Loucy (cell line): ENCODE measurements around the gene ZBTB24.

Experiments
- H2AFZ ChIP-seq: fragments of 200-600 bp; sonication (generic); 2 replicates; pipeline ENCODE4 v1.6.0; 2016; ENCODE audit warnings: antibody characterized with exemption, mild to moderate bottlenecking, low read length, moderate library complexity
- H3F3A ChIP-seq: fragments of 200-600 bp; 2 replicates; pipeline ENCODE4 v1.6.0; 2016; ENCODE audit warnings: antibody characterized with exemption, low read depth, mild to moderate bottlenecking
- H3K27me3 ChIP-seq: fragments of 200-600 bp; sonication (generic); 2 replicates; pipeline ENCODE4 v1.6.1; 2014; ENCODE audit warnings: low read length, mild to moderate bottlenecking; ENCODE audit not compliant: insufficient read depth, poor library complexity, severe bottlenecking
- H3K36me3 ChIP-seq: fragments of 200-600 bp; sonication (generic); 2 replicates; pipeline ENCODE4 v1.6.1; 2016; ENCODE audit warnings: low read length; ENCODE audit not compliant: insufficient read depth
- H3K4me1 ChIP-seq: fragments of 200-600 bp; sonication (generic); 2 replicates; pipeline ENCODE4 v1.5.1; 2014; ENCODE audit warnings: low read length, mild to moderate bottlenecking; ENCODE audit not compliant: insufficient read depth, poor library complexity, severe bottlenecking
- H3K4me2 ChIP-seq: fragments of 200-600 bp; sonication (generic); 2 replicates; pipeline ENCODE4 v1.6.0; 2014; ENCODE audit warnings: antibody characterized with exemption, low read length, low read depth, mild to moderate bottlenecking; ENCODE audit not compliant: poor library complexity, severe bottlenecking
- H3K4me3 ChIP-seq: fragments of 200-600 bp; sonication (generic); 2 replicates; pipeline ENCODE4 v1.5.1; 2014; ENCODE audit warnings: low read length, mild to moderate bottlenecking, mixed read lengths; ENCODE audit not compliant: poor library complexity, severe bottlenecking
- H3K79me2 ChIP-seq: fragments of 200-600 bp; sonication (generic); 2 replicates; pipeline ENCODE4 v1.6.1; 2014; ENCODE audit warnings: low read length; ENCODE audit not compliant: insufficient read depth
- H3K9ac ChIP-seq: fragments of 200-600 bp; sonication (generic); 2 replicates; pipeline ENCODE4 v1.6.0; 2014; ENCODE audit warnings: mild to moderate bottlenecking, low read depth, low read length, moderate library complexity; ENCODE audit not compliant: poor library complexity, severe bottlenecking
- H3K9me2 ChIP-seq: fragments of 200-600 bp; sonication (generic); replicated peaks from 2 replicates; pipeline ENCODE4 v1.6.1; 2016; ENCODE audit warnings: low read depth, low read length, mixed read lengths
- H3K9me3 ChIP-seq: fragments of 200-600 bp; sonication (generic); 2 replicates; pipeline ENCODE4 v1.6.1; 2014; ENCODE audit warnings: mild to moderate bottlenecking, antibody characterized with exemption, low read length, low read depth; ENCODE audit not compliant: insufficient read depth
- H4K20me1 ChIP-seq: fragments of 200-600 bp; sonication (generic); 2 replicates; pipeline ENCODE4 v1.6.0; 2014; ENCODE audit warnings: antibody characterized with exemption, low read length, mild to moderate bottlenecking; ENCODE audit not compliant: insufficient read depth, poor library complexity, severe bottlenecking
- EZH2phosphoT487 ChIP-seq: fragments of 200-600 bp; IDR thresholded peaks from 2 replicates; pipeline ENCODE4 v1.6.1; 2018; ENCODE audit warnings: antibody characterized with exemption, mild to moderate bottlenecking, moderate library complexity, borderline replicate concordance
- TF ChIP-seq, protein P1 (sequence below): fragments of 200-600 bp; sonication (generic); conservative IDR thresholded peaks from 2 replicates; pipeline ENCODE4 v1.5.1; 2014; ENCODE audit warnings: mild to moderate bottlenecking, antibody characterized with exemption, low read length

Gene ZBTB24

DNA sequence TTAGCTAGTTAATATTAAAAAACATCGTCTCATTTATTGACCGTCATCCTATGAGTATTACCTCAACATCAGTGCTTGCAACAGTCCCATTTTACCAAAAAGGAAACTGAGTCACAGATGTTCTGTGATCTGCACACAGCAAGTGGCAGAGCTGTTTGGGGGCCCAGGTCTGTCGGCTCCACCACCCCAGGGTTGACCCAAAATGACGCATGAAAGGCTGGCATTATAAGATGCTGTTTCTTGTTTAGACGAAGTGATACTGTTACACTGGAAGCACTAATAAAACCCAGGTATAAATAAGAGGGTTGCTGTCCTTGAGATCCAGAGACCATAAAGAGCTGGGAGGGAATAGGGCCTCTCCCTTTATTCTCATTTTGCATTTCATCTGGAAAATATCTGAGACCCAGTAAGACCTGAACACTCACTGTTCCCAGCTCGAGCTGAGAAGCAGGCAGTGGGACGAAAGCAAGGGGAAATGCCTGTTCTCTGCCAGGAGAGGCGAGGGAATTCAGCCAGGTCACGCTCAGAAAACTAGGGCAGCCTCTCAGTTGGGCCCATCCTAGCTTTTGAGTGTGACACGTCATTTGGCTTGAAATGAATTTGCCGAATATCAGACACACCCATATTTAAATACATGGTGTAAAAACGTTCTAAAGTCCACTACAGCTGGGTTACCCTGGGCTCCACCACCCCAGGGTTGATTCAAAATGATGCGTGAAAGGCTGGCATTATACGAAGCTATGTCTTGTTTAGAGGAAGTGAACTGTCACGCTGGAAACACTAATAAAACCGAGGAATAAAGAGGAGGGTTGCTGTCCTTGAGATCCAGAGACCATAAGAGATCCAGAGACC lies 26.1 kb downstream of the ZBTB24 start:
- Histone ChIP-seq H3K4me3 (peak overlapping the region; percentile 89), H2AFZ (no peak overlapping the region), H3K4me2 (peak overlapping the region; percentile 88), H3F3A (peaks cover 12% of the 10 kb centered on the region; the same call in 1 of the 2 replicates), H4K20me1 (peaks cover 6% of the 10 kb centered on the region), H3K27me3 (no peaks in the 10 kb centered on the region), H3K79me2 (peaks cover 34% of the 10 kb centered on the region), H3K4me1 (peaks cover 52% of the 10 kb centered on the region), H3K9me3 (no peaks in the 10 kb centered on the region), H3K36me3 (peaks cover 15% of the 10 kb centered on the region; the same call in 1 of the 2 replicates), H3K9me2 (no peaks in the 10 kb centered on the region), H3K9ac (peak overlapping the region; percentile 97)
- TF ChIP-seq EZH2phosphoT487, result no peak

DNA sequence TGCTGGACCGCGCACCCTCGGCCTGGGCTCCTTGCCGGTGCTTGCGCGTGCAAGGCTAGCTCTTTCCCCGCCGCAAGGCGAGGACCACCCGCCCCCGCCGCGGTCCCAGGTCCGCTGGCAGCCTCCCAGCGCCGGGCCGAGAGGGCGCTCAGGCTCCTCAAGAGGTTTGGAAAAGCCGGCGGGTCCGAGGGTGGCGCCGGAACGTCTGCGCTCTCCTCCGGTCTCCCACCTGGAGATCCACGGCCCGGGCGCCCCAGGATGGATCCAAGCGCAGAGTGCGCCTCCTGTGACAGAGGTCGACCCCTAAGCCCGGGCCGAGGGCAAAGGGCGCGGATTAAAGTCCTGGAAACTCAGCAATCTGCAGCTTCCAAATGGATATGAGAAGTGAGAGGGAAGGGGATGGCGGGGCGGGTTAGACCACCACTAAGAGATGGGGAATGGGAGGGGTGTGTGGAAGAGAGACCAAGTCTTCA lies 26.9 kb downstream of the ZBTB24 start:
- no peaks in the 10 kb centered on the region for H3K9me3 ChIP-seq
- H3K9ac ChIP-seq, result peak overlapping the region; percentile 97
- peaks cover 6% of the 10 kb centered on the region for H4K20me1 ChIP-seq
- peak overlapping the region; percentile 78 for H2AFZ ChIP-seq
- H3F3A ChIP-seq, result peaks cover 12% of the 10 kb centered on the region; the same call in 1 of the 2 replicates
- peak overlapping the region; percentile 88 for H3K4me2 ChIP-seq
- H3K79me2 ChIP-seq, result peaks cover 41% of the 10 kb centered on the region
- H3K4me1 ChIP-seq, result peaks cover 53% of the 10 kb centered on the region
- H3K9me2 ChIP-seq, result no peaks in the 10 kb centered on the region
- peak overlapping the region; percentile 89 for H3K4me3 ChIP-seq
- H3K36me3 ChIP-seq, result peaks cover 14% of the 10 kb centered on the region; the same call in 1 of the 2 replicates
- H3K27me3 ChIP-seq, result no peaks in the 10 kb centered on the region
- TF ChIP-seq, protein P1, sequence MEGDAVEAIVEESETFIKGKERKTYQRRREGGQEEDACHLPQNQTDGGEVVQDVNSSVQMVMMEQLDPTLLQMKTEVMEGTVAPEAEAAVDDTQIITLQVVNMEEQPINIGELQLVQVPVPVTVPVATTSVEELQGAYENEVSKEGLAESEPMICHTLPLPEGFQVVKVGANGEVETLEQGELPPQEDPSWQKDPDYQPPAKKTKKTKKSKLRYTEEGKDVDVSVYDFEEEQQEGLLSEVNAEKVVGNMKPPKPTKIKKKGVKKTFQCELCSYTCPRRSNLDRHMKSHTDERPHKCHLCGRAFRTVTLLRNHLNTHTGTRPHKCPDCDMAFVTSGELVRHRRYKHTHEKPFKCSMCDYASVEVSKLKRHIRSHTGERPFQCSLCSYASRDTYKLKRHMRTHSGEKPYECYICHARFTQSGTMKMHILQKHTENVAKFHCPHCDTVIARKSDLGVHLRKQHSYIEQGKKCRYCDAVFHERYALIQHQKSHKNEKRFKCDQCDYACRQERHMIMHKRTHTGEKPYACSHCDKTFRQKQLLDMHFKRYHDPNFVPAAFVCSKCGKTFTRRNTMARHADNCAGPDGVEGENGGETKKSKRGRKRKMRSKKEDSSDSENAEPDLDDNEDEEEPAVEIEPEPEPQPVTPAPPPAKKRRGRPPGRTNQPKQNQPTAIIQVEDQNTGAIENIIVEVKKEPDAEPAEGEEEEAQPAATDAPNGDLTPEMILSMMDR, result peak; percentile 12; the same call in 1 of the 2 replicates
- no peak for TF ChIP-seq EZH2phosphoT487

DNA sequence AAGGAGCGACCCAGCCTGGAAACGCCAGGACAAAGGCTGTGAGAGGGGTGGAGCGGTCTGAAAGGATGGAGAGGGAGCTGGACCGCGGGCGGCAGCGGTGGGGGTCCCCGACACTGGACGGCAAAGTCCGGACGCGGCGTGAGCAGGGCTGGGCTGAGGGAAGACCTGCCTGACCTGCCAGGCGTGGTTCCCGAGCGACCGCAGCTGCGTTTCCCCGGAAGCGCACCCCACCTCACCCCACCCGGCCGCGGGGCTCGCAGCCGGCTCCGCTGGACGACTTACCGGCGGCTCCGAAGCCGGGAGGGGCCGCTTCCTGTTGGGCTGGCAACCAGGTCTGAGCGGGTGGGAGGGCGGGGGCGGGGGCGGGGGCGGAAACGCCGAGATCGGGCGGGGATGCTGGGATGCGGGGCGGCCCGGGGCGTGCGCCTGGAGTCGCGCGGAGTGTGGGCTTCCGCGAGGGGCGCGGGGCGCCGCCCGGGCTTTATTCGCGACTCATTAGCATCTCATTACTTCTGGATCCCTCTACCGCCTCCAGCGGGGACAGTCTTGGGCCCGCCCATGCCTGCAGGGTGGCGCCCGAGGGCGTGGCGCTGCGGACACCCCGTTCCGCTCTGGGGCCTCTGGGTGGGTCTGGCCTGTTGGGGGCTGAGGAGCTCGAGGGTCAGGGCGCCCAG lies 27.4 kb downstream of the ZBTB24 start, which contains the start of gene MICAL1:
Gene MICAL1, minus strand, starts transcription at position 336 of the 674 bp plus-strand sequence. CDS start 1,576 bp downstream, outside the sequence.
- Histone ChIP-seq H3K36me3 (peaks cover 13% of the 10 kb centered on the region; the same call in 1 of the 2 replicates), H4K20me1 (peaks cover 6% of the 10 kb centered on the region), H3K27me3 (no peaks in the 10 kb centered on the region), H3K9ac (peak within 1 kb of the TSS; percentile 97), H3K4me2 (peak within 1 kb of the TSS; percentile 99), H3K79me2 (peaks cover 41% of the 10 kb centered on the region), H3K4me3 (peak within 1 kb of the TSS; percentile 89), H3K4me1 (peaks cover 57% of the 10 kb centered on the region), H3K9me2 (no peaks in the 10 kb centered on the region), H3F3A (peaks cover 12% of the 10 kb centered on the region; the same call in 1 of the 2 replicates), H2AFZ (peak within 1 kb of the TSS; percentile 78), H3K9me3 (no peaks in the 10 kb centered on the region)
- TF ChIP-seq, protein P1, result peak; percentile 33; the same call in 1 of the 2 replicates
- no peak for TF ChIP-seq EZH2phosphoT487
